HG02678 (cell line): ENCODE measurements around the gene ADAM19.

Source experiments
- ATAC-seq: cut with Tn5 transposase; IDR thresholded peaks from one replicate; pipeline ENCODE4 v1.9.1; 2021; ENCODE audit warnings: mild to moderate bottlenecking, moderate library complexity; ENCODE audit not compliant: unreplicated experiment

Gene ADAM19

GRCh38 chr5:157597277-157597676, 21.7 kb upstream of the ADAM19 start:
- no peak for ATAC-seq

GRCh38 chr5:157596487-157596886, 20.9 kb upstream of the ADAM19 start:
- ATAC-seq = peak; percentile 78

GRCh38 chr5:157594675-157595459, 19.3 kb upstream of the ADAM19 start:
- ATAC-seq = no peak

DNA sequence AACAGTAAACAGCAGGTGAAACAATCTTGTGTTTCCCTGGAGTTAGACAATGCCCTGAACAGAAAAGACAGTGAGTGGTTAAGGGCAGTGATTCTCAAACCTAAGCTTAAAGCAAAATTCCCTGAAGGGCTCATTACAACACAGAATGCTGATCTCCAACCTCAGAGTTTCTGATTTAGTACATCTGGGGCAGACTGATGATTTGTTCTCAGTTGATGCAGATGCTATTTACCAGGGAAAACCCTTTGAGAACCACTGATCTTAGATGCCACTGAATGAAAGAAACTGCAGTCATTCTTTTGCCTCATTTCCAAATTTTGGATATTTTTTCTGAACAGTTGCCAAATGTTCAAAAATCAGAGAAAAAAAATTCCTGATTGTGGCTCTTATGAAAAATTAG, 18.7 kb upstream of the ADAM19 start:
- no peak for ATAC-seq

DNA sequence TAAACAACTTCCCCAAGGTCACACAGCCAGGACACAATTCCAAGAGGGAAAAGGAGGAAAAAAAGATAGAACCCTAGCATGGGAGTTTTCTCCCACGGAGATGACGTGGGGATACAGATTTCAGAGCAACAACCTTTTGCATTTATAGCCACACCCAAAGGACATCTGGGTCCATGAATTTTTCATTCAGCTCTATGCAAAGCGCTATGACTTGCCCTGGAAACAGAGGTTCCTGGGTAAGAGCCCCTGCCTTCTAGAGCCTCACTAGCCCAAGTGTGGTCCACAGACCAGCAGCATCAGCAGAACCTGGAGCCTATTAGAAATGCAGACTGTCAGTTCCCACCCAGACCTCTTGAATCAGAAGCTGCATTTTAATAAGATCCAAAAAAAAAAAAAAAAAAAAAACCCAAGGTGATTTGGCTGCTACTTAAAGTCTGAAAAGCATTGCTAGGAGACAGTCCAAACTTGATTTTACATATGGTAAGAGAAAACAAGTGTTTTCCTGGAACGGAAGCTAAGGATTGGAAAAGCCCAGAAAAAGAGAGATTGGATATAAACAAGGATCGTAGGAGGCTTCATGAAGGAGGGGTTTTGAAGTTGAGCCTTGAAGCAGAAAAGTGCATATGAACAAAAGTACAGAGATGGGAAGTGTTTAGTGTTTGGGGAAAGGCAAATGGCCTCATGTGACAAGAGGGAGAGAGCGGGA, 17.6 kb upstream of the ADAM19 start:
- ATAC-seq = no peak

DNA sequence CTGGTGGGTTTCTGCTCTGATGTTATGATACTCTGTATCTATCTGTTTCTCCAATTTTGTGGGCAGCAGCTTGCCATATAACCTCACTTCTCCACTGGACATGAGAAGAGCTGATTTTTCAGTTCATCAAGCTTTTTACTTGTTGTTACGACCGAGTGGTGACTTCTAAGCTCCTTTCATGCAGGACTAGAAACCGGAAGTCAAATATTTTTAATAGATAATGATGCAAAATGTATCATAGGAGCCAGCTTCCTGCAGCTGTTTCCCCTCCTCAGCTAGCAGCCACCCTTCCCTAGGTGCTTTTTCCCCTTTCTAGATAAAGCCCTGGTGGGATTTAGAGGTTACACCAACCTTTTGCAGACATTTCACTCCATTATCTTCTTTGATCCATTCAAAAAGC, 17.0 kb upstream of the ADAM19 start:
- no peak for ATAC-seq

- ATAC-seq = no peak
These were observed 14.9 kb upstream of the ADAM19 start for GRCh38 chr5:157590478-157590877.

- no peak for ATAC-seq
These were observed 9.1 kb upstream of the ADAM19 start for GRCh38 chr5:157584628-157585027.

DNA sequence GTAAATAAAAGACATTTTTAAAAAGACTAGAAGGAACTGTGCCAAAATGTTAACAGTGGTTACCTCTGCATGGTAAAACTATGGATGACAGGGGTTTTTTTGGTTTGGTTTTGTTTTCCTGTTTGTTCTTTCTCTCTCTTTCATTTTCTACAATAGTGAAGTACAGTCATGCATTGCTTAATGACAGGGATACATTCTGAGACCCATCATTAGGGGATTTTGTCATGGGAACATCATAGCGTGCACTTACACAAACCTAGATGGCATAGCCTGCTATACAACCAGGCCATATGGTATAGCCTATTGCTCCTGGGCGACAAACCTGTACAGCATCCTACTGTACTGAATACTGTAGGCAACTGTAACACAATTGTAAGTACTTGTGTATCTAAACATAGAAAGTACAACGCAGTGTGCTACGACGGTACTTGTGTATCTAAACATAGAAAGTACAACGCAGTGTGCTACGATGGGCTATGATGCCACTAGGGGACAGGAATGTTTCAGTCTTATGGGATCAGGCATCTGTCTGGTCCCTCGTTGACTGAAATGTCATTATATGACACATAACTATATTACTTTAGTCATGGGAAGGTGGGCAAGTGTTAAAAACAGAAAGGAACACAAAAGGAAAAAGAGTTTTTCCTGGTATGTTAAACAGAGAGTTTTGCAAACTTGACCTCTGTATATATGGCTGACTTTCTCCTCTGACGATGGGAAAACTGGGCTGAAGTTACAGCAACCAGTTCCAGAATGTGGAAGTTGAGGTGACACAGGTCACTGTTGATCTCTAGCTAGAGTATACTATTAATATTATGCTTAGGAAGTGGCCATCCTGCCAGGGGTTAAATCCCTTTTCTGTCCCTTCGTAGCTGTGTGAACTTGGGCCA, 7.4 kb upstream of the ADAM19 start:
- ATAC-seq = no peak

- no peak for ATAC-seq
These were observed 6.3 kb upstream of the ADAM19 start for GRCh38 chr5:157581901-157582300.

GRCh38 chr5:157578079-157578780, 2.7 kb upstream of the ADAM19 start:
- no peak for ATAC-seq

DNA sequence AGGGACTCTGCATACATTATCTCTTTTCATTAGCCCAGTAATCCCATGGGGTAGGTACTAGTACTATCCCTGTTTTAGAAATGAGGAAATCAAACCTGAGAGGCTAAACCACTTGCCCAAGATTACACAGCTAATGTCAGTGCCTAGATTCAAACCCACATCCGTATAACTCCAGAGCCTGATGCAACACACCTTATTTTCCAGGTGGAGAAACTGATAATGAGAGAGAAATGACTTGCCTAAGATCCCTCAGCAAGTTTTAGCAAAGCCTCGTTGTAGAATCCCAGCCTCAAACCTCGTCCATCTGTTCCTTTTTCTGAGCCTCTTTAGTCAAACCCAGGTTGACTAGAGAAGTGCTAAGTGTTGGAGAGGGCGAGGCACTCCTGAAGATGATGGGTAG, 1.1 kb upstream of the ADAM19 start:
- no peak for ATAC-seq

- peak; percentile 5 for ATAC-seq
These were observed 857 bp downstream of the ADAM19 start for GRCh38 chr5:157574456-157575380.

DNA sequence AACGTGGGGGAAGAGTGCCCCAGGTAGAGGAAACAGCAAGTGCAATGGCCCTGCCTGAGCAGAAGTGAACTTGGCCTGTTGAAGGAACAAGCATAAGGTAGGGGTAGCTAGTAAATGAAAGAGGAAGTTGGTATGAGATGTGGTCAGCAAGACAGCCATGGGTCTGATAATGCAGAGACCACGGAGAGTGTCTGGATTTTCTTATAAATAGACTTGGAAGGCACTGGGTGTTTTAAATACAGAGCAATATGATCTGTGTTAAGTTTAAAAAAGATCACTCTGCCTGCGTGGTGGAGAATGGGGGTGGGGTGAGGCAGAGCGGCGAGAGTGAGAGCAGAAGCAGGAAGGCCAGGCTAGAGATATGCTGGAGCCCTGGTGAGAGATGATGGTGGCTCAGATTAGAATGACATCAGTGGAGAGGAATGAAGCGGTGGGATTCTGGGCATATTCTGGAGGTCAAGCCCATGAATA, 4.2 kb downstream of the ADAM19 start:
- ATAC-seq = peak; percentile 89

- no peak for ATAC-seq
These were observed 4.9 kb downstream of the ADAM19 start for GRCh38 chr5:157570531-157571200.

DNA sequence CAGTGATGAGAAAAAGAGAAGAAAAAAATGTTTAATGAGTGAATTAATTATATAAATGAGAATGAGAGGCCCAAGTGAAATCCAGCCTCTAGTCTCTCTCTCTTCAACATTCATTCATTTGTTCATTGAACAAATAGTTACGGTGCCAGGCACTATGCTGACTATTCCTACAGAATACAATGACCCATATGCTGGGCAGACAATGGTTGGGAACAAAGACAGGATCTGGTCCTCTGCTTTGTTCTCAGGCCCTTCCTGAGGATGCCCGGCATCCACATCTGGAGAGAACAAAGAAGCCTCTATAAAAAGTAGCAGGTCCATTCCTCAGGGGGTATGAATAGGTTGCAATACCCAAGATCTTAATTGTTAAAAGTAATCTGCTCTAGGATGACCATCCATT, 6.9 kb downstream of the ADAM19 start:
- no peak for ATAC-seq

GRCh38 chr5:157568222-157568621, 7.4 kb downstream of the ADAM19 start:
- ATAC-seq = no peak

GRCh38 chr5:157566902-157567489, 8.6 kb downstream of the ADAM19 start:
- ATAC-seq = no peak
